Daoy (cell line): Measurements from ENCODE around the gene PCBP3. TPM values are rescaled to one million over a fixed set of nuclear protein-coding genes. Genes with fewer than 3 reads are reported as not detected.

ENCODE experiments used
- DNase-seq: peaks from one replicate; pipeline ENCODE4 v3.0.0-alpha.2; 2015; ENCODE audit warnings: low read depth
- total RNA-seq: library from RNA; depleted of rRNA; stranded (reverse); fragments of >200 nt; shearing (Covaris generic); gene quantifications from 2 replicates; pipeline ENCODE4 v1.2.3, GENCODE V29; 2014

Gene PCBP3
- total RNA-seq, 1 experiment from 2014 or later, result 2.1 TPM

- DNase-seq, result no peak
Observed at GRCh38 chr21:45927851-45928850, 284.6 kb downstream of the PCBP3 start.

GRCh38 chr21:45929449-45929848 lies 285.9 kb downstream of the PCBP3 start:
- DNase-seq, result no peak

- DNase-seq, result no peak
Observed at GRCh38 chr21:45930231-45930760, 286.8 kb downstream of the PCBP3 start.

GRCh38 chr21:45930792-45931191 lies 287.3 kb downstream of the PCBP3 start:
- DNase-seq, result no peak

- DNase-seq, result no peak
Observed at GRCh38 chr21:45931397-45931969, 288.0 kb downstream of the PCBP3 start.

- DNase-seq, result no peak
Observed at GRCh38 chr21:45932922-45933502, 289.5 kb downstream of the PCBP3 start.

- DNase-seq, result no peak
Observed at GRCh38 chr21:45934085-45934484, 290.6 kb downstream of the PCBP3 start.

- DNase-seq, result no peak
Observed at GRCh38 chr21:45934554-45934953, 291.0 kb downstream of the PCBP3 start.

GRCh38 chr21:45935628-45936027 lies 292.1 kb downstream of the PCBP3 start:
- no peak for DNase-seq

GRCh38 chr21:45937721-45938452 lies 294.4 kb downstream of the PCBP3 start:
- DNase-seq, result no peak

GRCh38 chr21:45938453-45938755 lies 294.9 kb downstream of the PCBP3 start:
- DNase-seq, result no peak

GRCh38 chr21:45938811-45939520 lies 295.4 kb downstream of the PCBP3 start:
- DNase-seq, result no peak

- no peak for DNase-seq
Observed at GRCh38 chr21:45939521-45940045, 296.1 kb downstream of the PCBP3 start.

- DNase-seq, result no peak
Observed at GRCh38 chr21:45940091-45940490, 296.6 kb downstream of the PCBP3 start.

GRCh38 chr21:45940621-45941337 lies 297.3 kb downstream of the PCBP3 start:
- no peak for DNase-seq

GRCh38 chr21:45941338-45941710 lies 297.8 kb downstream of the PCBP3 start:
- no peak for DNase-seq

GRCh38 chr21:45941717-45942546 lies 298.4 kb downstream of the PCBP3 start:
- DNase-seq, result no peak

GRCh38 chr21:45942755-45943629 lies 299.5 kb downstream of the PCBP3 start:
- DNase-seq, result no peak
